Mesendoderm (in vitro differentiated cells): Measurements from ENCODE around the gene DOK1.
A peak's percentile ranks its signal among the peaks of the same experiment; 100 is the strongest.

Experiments
- DNase-seq: peaks from one replicate; pipeline ENCODE4 v3.0.0; 2013
- H2AK5ac ChIP-seq: 2 replicates; pipeline ENCODE4 v1.6.1; 2013; ENCODE audit warnings: low read length, inconsistent platforms
- H2BK120ac ChIP-seq: 2 replicates; pipeline ENCODE4 v1.6.1; 2013; ENCODE audit warnings: low read depth, mild to moderate bottlenecking, low read length, moderate library complexity, mixed read lengths
- H2BK15ac ChIP-seq: replicated peaks from 2 replicates; pipeline ENCODE4 v1.6.1; 2013; ENCODE audit warnings: low read depth, mild to moderate bottlenecking, moderate library complexity
- H2BK5ac ChIP-seq: 2 replicates; pipeline ENCODE4 v1.6.1; 2013; ENCODE audit warnings: low read length, inconsistent platforms
- H3K18ac ChIP-seq: 2 replicates; pipeline ENCODE4 v1.6.1; 2013; ENCODE audit warnings: mild to moderate bottlenecking, low read length, mixed read lengths
- H3K23ac ChIP-seq: one replicate; pipeline ENCODE4 v1.6.1; 2013; ENCODE audit warnings: low read length
- H3K27ac ChIP-seq: 2 replicates; pipeline ENCODE4 v1.5.1; 2013; ENCODE audit warnings: low read depth, mild to moderate bottlenecking, inconsistent platforms, low read length, moderate library complexity
- H3K27me3 ChIP-seq: 2 replicates; pipeline ENCODE4 v1.6.1; 2013; ENCODE audit warnings: low read length, control low read depth, mild to moderate bottlenecking, inconsistent platforms; ENCODE audit not compliant: insufficient read depth, poor library complexity
- H3K36me3 ChIP-seq: 2 replicates; pipeline ENCODE4 v1.6.1; 2013; ENCODE audit warnings: low read length, inconsistent platforms; ENCODE audit not compliant: control insufficient read depth, insufficient read depth
- H3K4ac ChIP-seq: one replicate; pipeline ENCODE4 v1.6.1; 2013; ENCODE audit warnings: low read depth, mild to moderate bottlenecking, low read length, moderate library complexity
- H3K4me1 ChIP-seq: 2 replicates; pipeline ENCODE4 v1.6.1; 2013; ENCODE audit warnings: low read depth, low read length, inconsistent platforms; ENCODE audit not compliant: control insufficient read depth
- H3K4me2 ChIP-seq: 2 replicates; pipeline ENCODE4 v1.6.1; 2013; ENCODE audit warnings: low read length
- H3K4me3 ChIP-seq: 2 replicates; pipeline ENCODE4 v1.5.1; 2013; ENCODE audit warnings: mild to moderate bottlenecking, low read length
- H3K56ac ChIP-seq: one replicate; pipeline ENCODE4 v1.6.1; 2013; ENCODE audit warnings: low read length
- H3K79me1 ChIP-seq: 2 replicates; pipeline ENCODE4 v1.6.1; 2013; ENCODE audit warnings: low read length, inconsistent platforms
- H3K79me2 ChIP-seq: 2 replicates; pipeline ENCODE4 v1.6.1; 2013; ENCODE audit warnings: mild to moderate bottlenecking, low read length; ENCODE audit not compliant: control insufficient read depth, insufficient read depth
- H3K9ac ChIP-seq: 2 replicates; pipeline ENCODE4 v1.6.1; 2013; ENCODE audit warnings: low read length, inconsistent platforms
- H4K5ac ChIP-seq: one replicate; pipeline ENCODE4 v1.6.1; 2013; ENCODE audit warnings: low read length
- H4K8ac ChIP-seq: one replicate; pipeline ENCODE4 v1.6.1; 2013; ENCODE audit warnings: low read depth, mild to moderate bottlenecking, control low read depth, low read length, moderate library complexity
- WGBS: extraction: QIAGEN DNeasy Blood & Tissue Kit; methylation state at CpG from one replicate; pipeline ENCODE4 v1.1.7; 2013; ENCODE audit warnings: low lambda C conversion rate, missing lambda C conversion rate; ENCODE audit not compliant: insufficient coverage; ENCODE audit errors: extremely low coverage; 5-methylcytosine and 5-hydroxymethylcytosine counted together

The DOK1 gene

DNA sequence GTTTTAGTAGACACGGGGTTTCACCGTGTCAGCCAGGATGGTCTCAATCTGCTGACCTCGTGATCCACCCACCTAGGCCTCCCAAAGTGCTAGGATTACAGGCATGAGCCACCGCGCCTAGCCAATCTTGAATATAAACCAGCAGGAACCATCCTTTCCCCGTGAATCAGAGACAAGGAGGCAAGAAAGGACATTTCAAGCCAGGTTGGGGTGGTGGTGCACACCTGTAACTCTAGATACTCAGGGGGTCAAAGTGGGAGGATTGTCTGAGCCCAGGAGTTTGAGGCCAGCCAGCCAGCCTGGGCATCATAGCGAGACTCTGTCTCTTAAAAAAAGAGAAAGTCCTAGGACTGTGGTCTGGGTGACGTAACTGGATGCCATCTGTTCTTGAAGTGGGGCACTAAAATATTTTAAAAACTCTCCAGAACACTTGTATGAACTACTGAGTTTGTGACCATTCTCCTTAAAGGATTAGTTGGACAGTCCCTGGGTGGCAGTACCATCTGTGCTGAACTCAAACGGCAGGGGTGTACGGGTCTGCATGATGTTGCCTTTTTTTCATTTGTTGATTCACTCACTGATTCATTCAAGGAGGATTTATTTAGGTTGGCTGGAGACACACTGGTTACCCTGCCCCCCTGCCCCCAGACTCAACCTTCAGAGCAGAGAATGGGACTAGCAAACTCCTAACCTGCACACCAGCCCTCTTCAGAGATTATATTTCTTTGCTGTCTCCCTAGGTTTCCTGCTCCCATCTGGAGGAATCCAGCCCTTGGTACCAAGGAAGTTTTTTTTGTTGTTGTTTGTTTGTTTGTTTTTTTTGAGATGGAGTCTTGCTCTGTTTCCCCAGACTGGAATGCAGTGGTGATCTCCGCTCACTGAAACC is 43.2 kb upstream of the DOK1 start:
- no peak overlapping the region for H2BK15ac ChIP-seq
- H3K4ac ChIP-seq: no peak overlapping the region
- no peak overlapping the region for H2AK5ac ChIP-seq
- no peak for DNase-seq
- no peak overlapping the region for H3K4me2 ChIP-seq
- H3K4me3 ChIP-seq: no peak overlapping the region
- no peak overlapping the region for H3K23ac ChIP-seq
- no peak overlapping the region for H3K27ac ChIP-seq
- no peak overlapping the region for H3K56ac ChIP-seq
- no peak overlapping the region for H4K8ac ChIP-seq
- no peak overlapping the region for H4K5ac ChIP-seq
- H3K36me3 ChIP-seq: no peaks in the 10 kb centered on the region
- no peak overlapping the region for H3K18ac ChIP-seq
- no peaks in the 10 kb centered on the region for H3K79me2 ChIP-seq
- peaks cover 9% of the 10 kb centered on the region for H3K4me1 ChIP-seq
- no peak overlapping the region for H3K9ac ChIP-seq
- no peak overlapping the region for H2BK5ac ChIP-seq
- no CpG with 5 or more reads among the region's 11 CpGs for whole genome bisulfite sequencing
- peaks cover 56% of the 10 kb centered on the region for H3K27me3 ChIP-seq
- H2BK120ac ChIP-seq: no peak overlapping the region
- H3K79me1 ChIP-seq: no peaks in the 10 kb centered on the region

DNA sequence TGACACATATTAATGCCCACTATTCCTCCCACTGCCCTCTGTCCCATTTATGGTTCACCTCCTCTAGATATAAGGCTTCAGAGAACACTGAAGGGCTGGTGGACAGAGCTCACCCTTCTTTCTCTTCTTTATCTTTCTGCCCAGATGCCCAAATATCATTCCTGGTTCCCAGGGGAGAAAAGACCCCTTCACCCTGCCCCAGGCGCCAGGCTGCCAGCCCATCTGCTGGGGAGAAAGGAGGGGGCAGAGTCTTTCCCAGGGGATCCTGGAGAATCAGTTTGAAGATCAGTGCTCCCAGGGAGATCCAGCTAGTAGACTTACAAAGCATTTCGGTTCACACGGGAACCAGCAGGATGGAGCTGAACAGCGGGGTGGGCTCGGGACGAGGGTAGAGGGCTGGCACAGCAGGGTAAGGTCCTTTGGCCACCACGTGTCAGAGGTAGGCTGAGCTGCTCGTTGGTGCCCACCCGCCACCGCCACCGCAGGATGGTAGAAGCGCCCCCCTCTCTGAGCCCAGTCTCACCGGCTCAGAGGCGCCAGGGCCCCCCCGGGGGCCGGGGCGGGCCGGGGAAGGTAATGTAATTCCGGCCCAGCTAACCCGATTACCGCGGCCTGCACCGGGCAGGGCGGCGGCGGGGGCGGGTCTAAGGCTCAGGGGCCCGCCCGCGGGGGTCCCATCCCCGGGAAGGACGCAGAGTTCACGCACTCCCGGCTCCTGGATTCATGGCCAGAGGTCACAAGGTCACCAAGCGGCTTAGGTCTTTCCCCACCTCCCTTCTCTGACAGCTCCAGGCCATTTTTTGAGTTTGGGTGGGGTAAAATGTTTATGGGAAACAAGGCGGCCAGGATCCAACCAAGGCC is 41.5 kb upstream of the DOK1 start:
- H3K23ac ChIP-seq: no peak overlapping the region
- H3K27me3 ChIP-seq: peaks cover 70% of the 10 kb centered on the region

DNA sequence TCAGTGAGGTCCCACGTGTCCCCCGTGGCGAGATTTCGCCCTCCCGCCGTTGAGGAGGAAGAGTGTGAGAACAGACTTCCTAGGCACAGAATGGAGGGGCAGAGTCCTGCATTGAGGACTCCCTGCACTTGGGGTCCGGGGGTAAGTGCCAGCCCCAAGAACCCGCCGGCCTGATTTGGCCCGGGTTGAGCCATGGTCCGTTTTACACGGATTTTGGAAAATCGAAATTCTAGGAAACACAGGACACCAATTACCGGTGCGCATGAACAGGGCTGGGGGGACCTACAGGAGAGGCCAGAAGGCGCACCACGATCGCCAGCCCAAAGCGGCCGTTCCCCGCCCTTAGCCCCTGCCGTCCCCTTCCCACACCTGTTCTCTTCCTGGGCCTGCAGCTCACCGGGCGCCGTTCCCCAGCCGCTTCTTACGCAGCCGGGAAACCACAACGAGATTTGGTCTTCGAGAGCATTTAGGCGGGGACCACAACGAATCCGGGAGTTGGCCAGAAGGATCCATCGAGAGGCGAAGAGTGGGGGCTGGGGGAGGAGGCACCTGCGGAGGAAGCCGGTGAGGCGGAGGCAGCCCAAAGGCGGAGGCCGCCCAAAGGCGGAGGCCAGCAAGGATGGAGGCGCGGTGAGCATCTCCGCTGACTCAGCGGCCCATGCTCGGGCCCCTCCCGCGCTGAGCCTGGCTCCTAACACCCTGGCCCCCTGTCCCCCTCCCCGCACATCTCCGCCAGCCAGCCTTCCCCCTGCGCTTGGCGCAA is 40.7 kb upstream of the DOK1 start:
- H2AK5ac ChIP-seq: no peak overlapping the region
- no peak overlapping the region for H4K8ac ChIP-seq
- H3K4me3 ChIP-seq: no peak overlapping the region
- no CpG with 5 or more reads among the region's 52 CpGs for WGBS
- H3K27me3 ChIP-seq: peaks cover 76% of the 10 kb centered on the region
- H3K27ac ChIP-seq: no peak overlapping the region
- H3K4me2 ChIP-seq: peak overlapping the region; percentile 20
- peak overlapping the region; percentile 25 for H3K56ac ChIP-seq
- peaks cover 3% of the 10 kb centered on the region for H3K4me1 ChIP-seq
- no peak overlapping the region for H2BK120ac ChIP-seq
- H3K23ac ChIP-seq: no peak overlapping the region
- H4K5ac ChIP-seq: no peak overlapping the region
- no peaks in the 10 kb centered on the region for H3K79me1 ChIP-seq
- H3K36me3 ChIP-seq: no peaks in the 10 kb centered on the region
- H3K79me2 ChIP-seq: no peaks in the 10 kb centered on the region
- H3K9ac ChIP-seq: no peak overlapping the region
- H2BK5ac ChIP-seq: no peak overlapping the region
- no peak overlapping the region for H3K18ac ChIP-seq
- no peak overlapping the region for H3K4ac ChIP-seq
- DNase-seq: no peak
- no peak overlapping the region for H2BK15ac ChIP-seq

More for the DNA sequence above, 41.5 kb upstream of the DOK1 start:
- H4K8ac ChIP-seq: no peak overlapping the region
- peaks cover 4% of the 10 kb centered on the region for H3K4me1 ChIP-seq
- H3K36me3 ChIP-seq: no peaks in the 10 kb centered on the region
- no peak overlapping the region for H2BK5ac ChIP-seq
- no CpG with 5 or more reads among the region's 36 CpGs for WGBS
- no peak for DNase-seq
- H3K4me2 ChIP-seq: peak overlapping the region; percentile 20
- H3K4me3 ChIP-seq: no peak overlapping the region
- no peaks in the 10 kb centered on the region for H3K79me2 ChIP-seq
- H2BK120ac ChIP-seq: no peak overlapping the region
- no peak overlapping the region for H3K9ac ChIP-seq
- H3K27ac ChIP-seq: no peak overlapping the region
- H4K5ac ChIP-seq: no peak overlapping the region
- H3K4ac ChIP-seq: no peak overlapping the region
- no peak overlapping the region for H2BK15ac ChIP-seq
- no peak overlapping the region for H3K18ac ChIP-seq
- no peak overlapping the region for H2AK5ac ChIP-seq
- peak overlapping the region; percentile 25 for H3K56ac ChIP-seq
- H3K79me1 ChIP-seq: no peaks in the 10 kb centered on the region

DNA sequence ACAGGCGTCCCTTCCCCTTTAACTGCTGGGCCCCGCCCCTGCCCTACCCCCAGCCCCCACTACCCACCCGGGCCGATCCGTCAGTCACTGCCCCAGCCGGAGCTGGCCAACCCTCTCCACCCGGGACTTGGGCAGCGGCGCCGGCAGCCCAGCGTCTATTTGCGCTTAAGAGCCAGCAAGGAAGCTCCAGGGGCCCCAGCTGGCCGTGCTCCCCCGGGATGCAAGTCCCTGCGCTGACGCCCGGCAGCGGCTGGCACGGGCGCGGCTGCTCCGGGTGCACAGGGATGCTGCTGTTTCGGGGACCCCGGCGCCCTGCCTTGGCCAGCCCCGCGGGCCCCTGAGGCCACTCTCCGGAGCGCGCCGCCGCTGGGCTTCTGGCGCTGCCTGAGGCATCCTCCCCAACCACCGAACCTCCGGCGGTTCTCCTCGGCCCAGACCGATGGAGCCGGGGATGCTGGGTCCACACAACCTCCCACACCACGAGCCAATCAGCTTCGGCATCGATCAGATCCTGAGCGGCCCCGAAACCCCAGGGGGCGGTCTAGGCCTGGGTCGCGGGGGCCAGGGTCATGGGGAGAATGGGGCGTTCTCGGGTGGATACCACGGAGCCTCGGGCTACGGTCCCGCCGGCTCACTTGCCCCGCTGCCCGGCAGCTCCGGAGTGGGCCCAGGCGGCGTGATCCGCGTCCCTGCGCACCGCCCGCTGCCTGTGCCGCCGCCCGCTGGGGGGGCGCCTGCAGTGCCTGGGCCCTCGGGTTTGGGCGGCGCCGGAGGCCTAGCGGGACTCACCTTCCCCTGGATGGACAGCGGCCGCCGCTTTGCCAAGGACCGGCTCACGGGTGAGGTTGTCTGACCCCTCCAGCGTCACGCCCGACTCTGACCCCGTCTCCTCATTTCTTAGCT is 39.9 kb upstream of the DOK1 start, which contains the start of gene TLX2:
TSS of gene TLX2 (plus strand) at position 83 of the 903 bp plus-strand sequence. CDS start at position 440, 357 bp downstream.
- H3K4ac ChIP-seq: no peak within 1 kb of the TSS
- peak within 1 kb of the TSS; percentile 29 for H3K4me2 ChIP-seq
- peak within 1 kb of the TSS; percentile 67 for H3K56ac ChIP-seq
- no peak within 1 kb of the TSS for H2AK5ac ChIP-seq
- no peak within 1 kb of the TSS for H4K5ac ChIP-seq
- H3K79me1 ChIP-seq: no peaks in the 10 kb centered on the region
- no CpG with 5 or more reads among the region's 82 CpGs for WGBS
- no peak within 1 kb of the TSS for H2BK15ac ChIP-seq
- H3K27me3 ChIP-seq: peaks cover 82% of the 10 kb centered on the region
- H3K36me3 ChIP-seq: no peaks in the 10 kb centered on the region
- peak within 1 kb of the TSS; percentile 66 for H3K23ac ChIP-seq
- H3K27ac ChIP-seq: no peak within 1 kb of the TSS
- no peak within 1 kb of the TSS for H4K8ac ChIP-seq
- no peak within 1 kb of the TSS for H3K4me3 ChIP-seq
- H2BK5ac ChIP-seq: no peak within 1 kb of the TSS
- H3K18ac ChIP-seq: no peak within 1 kb of the TSS
- H3K79me2 ChIP-seq: no peaks in the 10 kb centered on the region
- no peak for DNase-seq
- peaks cover 3% of the 10 kb centered on the region for H3K4me1 ChIP-seq
- H3K9ac ChIP-seq: no peak within 1 kb of the TSS
- H2BK120ac ChIP-seq: no peak within 1 kb of the TSS
